ENCODE data around the gene LRRFIP1. TPM values are rescaled to one million over a fixed set of nuclear protein-coding genes. Genes with fewer than 3 reads are reported as not detected.
"Not testable (repeated sequence)": the region's sequence is repeated elsewhere in the genome, so short reads cannot be mapped to it uniquely, and the experiment has no call there.

LRRFIP1 gene
- total RNA-seq, 1 donor: 49.0 TPM

DNA sequence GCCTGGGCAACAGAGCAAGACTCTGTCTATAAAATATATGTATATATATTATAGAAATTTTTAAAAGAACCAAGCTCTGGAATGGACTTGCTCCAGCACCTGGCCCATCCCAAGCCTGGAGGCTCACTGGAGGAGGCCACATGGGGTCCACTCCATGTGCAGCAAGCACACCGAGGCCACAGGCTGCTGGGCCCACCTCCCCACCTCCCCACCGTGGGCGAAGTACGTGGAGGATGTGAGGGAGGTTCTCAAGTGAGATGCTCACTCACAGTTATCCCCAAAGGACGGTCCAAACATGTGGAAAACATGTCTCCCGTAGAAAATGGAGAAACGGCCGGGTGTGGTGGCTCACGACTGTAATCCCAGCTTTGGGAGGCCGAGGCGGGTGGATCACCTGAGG, 23.0 kb upstream of the LRRFIP1 start:
- no peak for DNase-seq (ENCODE audit: low read depth)
- TF ChIP-seq, protein P1, sequence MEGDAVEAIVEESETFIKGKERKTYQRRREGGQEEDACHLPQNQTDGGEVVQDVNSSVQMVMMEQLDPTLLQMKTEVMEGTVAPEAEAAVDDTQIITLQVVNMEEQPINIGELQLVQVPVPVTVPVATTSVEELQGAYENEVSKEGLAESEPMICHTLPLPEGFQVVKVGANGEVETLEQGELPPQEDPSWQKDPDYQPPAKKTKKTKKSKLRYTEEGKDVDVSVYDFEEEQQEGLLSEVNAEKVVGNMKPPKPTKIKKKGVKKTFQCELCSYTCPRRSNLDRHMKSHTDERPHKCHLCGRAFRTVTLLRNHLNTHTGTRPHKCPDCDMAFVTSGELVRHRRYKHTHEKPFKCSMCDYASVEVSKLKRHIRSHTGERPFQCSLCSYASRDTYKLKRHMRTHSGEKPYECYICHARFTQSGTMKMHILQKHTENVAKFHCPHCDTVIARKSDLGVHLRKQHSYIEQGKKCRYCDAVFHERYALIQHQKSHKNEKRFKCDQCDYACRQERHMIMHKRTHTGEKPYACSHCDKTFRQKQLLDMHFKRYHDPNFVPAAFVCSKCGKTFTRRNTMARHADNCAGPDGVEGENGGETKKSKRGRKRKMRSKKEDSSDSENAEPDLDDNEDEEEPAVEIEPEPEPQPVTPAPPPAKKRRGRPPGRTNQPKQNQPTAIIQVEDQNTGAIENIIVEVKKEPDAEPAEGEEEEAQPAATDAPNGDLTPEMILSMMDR (IDR thresholded peaks at IDR 0.05; ENCODE audit: insufficient read depth, low read length): no peak
- no peak overlapping the region for H3K4me3 ChIP-seq (ENCODE audit: low read depth, low read length)

DNA sequence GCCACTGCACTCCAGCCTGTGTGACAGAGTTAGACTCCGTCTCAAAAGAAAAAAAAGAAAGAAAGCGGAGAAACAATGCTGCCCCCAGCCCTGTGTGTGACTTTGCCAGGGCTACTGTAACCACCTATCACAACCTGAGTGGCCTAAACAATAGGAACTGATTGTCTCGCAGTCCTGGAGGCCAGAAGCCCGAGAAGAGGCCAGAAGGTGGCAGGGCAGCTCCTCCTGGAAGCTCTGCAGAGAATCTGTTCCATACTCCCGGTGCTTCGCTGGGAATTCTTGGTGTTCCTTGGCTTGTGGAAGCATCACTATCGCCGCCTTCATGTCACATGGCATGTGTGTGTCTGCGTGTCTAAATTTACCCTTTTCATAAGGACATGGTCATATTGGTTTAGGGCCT, 22.4 kb upstream of the LRRFIP1 start:
- TF ChIP-seq, protein P1 (IDR thresholded peaks at IDR 0.05; ENCODE audit: insufficient read depth, low read length): peak; percentile 44
- DNase-seq (ENCODE audit: low read depth): peak; percentile 49
- no peak overlapping the region for H3K4me3 ChIP-seq (ENCODE audit: low read depth, low read length)

DNA sequence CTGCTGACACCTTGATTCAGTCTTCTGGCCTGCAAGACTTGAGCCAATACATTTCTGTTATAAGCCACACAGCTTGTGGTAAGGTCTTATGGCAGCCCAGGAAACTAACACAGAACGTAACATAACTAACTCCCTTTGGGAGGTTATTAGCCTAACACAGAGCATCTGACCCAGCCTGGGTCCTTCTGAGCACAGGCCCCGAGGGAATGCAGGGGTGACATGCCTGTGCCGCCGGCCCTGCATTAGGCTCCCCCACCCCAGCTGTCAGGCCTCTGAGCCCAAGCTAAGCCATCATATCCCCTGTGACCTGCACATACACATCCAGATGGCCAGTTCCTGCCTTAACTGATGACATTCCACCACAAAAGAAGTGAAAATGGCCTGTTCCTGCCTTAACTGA, 20.9 kb upstream of the LRRFIP1 start:
- H3K4me3 ChIP-seq (ENCODE audit: low read depth, low read length); DNase-seq (ENCODE audit: low read depth): not testable (repeated sequence)

DNA sequence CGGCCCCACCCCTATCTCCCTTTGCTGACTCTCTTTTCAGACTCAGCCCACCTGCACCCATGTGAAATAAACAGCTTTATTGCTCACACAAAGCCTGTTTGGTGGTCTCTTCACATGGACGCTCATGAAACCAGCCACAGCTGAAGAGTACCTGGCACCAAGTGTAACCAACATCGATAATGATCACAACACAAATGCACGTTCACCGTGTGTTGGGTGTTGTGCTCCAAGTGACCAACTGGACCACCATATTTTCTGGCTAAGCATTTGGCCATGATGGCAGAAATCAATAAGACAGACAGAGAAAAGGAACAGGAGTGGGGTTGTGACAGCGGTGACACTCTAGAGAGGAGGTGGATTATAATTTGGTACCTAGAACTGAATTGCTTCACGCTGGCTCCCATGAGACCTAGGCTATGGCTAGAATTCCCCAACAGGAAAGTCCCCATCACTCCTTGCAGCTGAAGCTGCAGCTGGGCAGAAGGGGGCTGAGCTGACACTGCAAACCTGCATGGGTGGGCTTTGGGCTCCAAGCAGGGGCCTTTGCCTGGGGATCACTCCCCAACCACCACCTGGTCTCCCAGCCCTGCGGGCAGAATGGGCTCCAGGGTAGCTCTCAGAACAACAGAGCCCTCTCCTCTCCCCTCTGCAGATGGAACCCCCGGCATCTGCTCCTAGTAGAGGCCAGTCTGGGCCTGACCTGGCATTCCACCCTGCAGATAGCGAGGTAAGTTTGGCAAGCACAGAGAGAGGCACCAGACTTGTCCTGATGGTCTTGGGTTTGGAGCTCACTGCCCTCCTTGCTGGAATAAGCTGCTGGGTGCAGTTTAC, 14.6 kb upstream of the LRRFIP1 start:
- DNase-seq (ENCODE audit: low read depth): no peak
- no peak overlapping the region for H3K4me3 ChIP-seq (ENCODE audit: low read depth, low read length)
- TF ChIP-seq, protein P1 (IDR thresholded peaks at IDR 0.05; ENCODE audit: insufficient read depth, low read length): no peak

DNA sequence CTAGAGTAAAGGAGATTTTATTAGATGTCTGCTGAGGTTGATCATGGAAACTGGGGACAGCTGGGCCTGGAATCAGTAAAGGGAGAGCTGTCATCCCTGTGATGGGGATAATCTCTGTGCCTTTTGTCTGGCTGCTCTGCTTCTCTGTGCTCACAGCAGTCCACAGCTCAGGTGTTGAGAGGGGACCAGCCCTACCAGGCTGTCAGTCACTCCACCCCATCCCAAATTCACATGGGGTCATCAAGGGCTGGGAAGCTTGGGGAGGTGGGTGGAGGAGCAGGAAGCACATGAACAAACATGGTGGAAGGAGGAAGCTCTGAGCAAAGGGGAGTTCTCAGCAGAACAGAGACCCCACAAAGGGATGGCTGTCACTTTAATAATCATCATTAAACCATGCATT, 13.7 kb upstream of the LRRFIP1 start:
- TF ChIP-seq, protein P1 (IDR thresholded peaks at IDR 0.05; ENCODE audit: insufficient read depth, low read length): no peak
- DNase-seq (ENCODE audit: low read depth): no peak
- no peak overlapping the region for H3K4me3 ChIP-seq (ENCODE audit: low read depth, low read length)

DNA sequence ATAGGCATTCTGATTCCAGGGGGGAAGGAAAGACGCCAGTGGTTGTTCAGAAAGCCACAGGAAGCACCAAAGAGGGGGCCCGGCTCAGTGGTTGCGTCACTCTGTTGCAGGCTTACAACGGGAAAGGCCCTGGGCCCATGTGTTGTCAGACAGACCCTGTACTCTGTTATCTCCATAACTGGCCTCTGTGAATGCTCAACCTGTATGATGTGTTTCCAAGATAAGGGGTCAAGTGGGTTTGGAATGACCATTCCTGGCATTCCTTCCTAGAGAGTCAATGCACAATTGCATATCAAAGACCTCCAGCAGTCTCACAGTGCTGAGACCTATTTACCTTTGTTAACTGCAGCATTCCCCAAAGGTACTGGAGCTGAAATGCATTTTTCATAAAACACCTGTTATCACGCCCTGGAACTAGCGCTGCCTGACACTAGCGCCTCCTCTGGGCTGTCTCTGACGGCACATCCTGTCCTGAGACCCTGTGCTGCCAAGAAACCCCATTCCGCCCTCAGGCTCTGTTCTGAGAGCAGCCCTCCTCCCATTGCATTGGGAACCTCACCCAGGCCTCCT, 13.2 kb upstream of the LRRFIP1 start:
- peak; percentile 45 for DNase-seq (ENCODE audit: low read depth)
- H3K4me3 ChIP-seq (ENCODE audit: low read depth, low read length): no peak overlapping the region
- TF ChIP-seq, protein P1 (IDR thresholded peaks at IDR 0.05; ENCODE audit: insufficient read depth, low read length): no peak

DNA sequence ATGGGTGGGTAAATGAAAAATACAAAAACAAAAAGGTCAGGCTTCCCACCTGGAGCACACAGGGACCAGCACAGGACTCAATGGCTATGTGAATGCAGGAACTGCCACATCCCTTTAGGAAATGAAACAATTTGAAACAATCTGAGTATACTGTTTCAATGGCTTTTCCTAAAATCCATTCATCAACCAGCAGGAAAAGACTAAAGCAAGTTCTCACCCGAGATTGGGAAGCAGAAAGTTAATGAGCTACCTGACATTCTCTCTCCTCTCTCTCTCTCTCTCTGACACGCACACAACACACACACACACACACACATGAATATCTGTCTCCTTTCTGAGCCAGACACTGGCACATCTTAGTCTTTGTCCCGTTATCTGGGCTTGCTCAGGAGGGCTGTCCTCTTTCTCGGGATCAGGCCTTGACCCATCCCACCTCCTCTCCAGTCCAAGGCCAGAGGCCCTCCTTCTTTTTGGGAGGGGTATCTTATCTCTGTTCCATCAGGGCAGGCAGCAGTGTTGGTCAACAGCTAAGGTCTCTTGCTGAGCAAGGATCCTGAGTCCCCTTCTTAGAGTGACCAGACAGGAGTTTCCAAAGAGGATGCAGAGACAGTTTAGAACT, 11.6 kb upstream of the LRRFIP1 start:
- DNase-seq (ENCODE audit: low read depth): no peak
- TF ChIP-seq, protein P1 (IDR thresholded peaks at IDR 0.05; ENCODE audit: insufficient read depth, low read length): no peak
- no peak overlapping the region for H3K4me3 ChIP-seq (ENCODE audit: low read depth, low read length)

Measured in fibroblast of the aortic adventitia (primary cell).